NCI-H1417 (cell line): ENCODE measurements around the gene SLAMF7.

Experiments used
- DNase-seq, 3 experiments: peaks; one replicate each; lab custom pipeline; 2025; lab: John Stamatoyannopoulos, UW

SLAMF7 gene

GRCh38 chr1:160745551-160745950, 6.5 kb downstream of the SLAMF7 start:
- no peak for DNase-seq

GRCh38 chr1:160746836-160747500, 7.9 kb downstream of the SLAMF7 start:
- no peak for DNase-seq

GRCh38 chr1:160747717-160748116, 8.7 kb downstream of the SLAMF7 start:
- DNase-seq = no peak

- DNase-seq = no peak
Observed at GRCh38 chr1:160748181-160748877, 9.3 kb downstream of the SLAMF7 start.

- no peak for DNase-seq
Observed at GRCh38 chr1:160748878-160749269, 9.8 kb downstream of the SLAMF7 start.

- DNase-seq = no peak
Observed at GRCh38 chr1:160750608-160751007, 11.6 kb downstream of the SLAMF7 start.

GRCh38 chr1:160752406-160752805, 13.4 kb downstream of the SLAMF7 start:
- DNase-seq = no peak

GRCh38 chr1:160752924-160753323, 13.9 kb downstream of the SLAMF7 start:
- no peak for DNase-seq

GRCh38 chr1:160753594-160753993, 14.5 kb downstream of the SLAMF7 start:
- no peak for DNase-seq

- DNase-seq = no peak
Observed at GRCh38 chr1:160755461-160755860, 16.4 kb downstream of the SLAMF7 start.

GRCh38 chr1:160755911-160756848, 17.1 kb downstream of the SLAMF7 start:
- DNase-seq = no peak

GRCh38 chr1:160756849-160757201, 17.8 kb downstream of the SLAMF7 start:
- DNase-seq = no peak

- DNase-seq = no peak
Observed at GRCh38 chr1:160758521-160758920, 19.5 kb downstream of the SLAMF7 start.

- DNase-seq = no peak
Observed at GRCh38 chr1:160759740-160760139, 20.7 kb downstream of the SLAMF7 start.

GRCh38 chr1:160761046-160761445, 22.0 kb downstream of the SLAMF7 start:
- no peak for DNase-seq

- DNase-seq = peak in 1 of 3 experiments; percentile 28
Observed at GRCh38 chr1:160761886-160762285, 22.8 kb downstream of the SLAMF7 start.

GRCh38 chr1:160763993-160764392, 24.9 kb downstream of the SLAMF7 start:
- no peak for DNase-seq

GRCh38 chr1:160767395-160768294, 28.6 kb downstream of the SLAMF7 start:
- DNase-seq = no peak

GRCh38 chr1:160768295-160768657, 29.2 kb downstream of the SLAMF7 start:
- peak in 1 of 3 experiments; percentile 33 for DNase-seq

GRCh38 chr1:160772331-160772730, 33.3 kb downstream of the SLAMF7 start:
- DNase-seq = no peak

GRCh38 chr1:160773093-160773492, 34.0 kb downstream of the SLAMF7 start:
- DNase-seq = no peak
